Bladder microvascular endothelial cell (primary cell): Measurements from ENCODE around the gene DYRK4. TPM values are rescaled to one million over a fixed set of nuclear protein-coding genes. Genes with fewer than 3 reads are reported as not detected.

Source experiments
- total RNA-seq: library from RNA; depleted of rRNA; stranded (reverse); fragments of >200 nt; gene quantifications from 2 replicates; pipeline ENCODE4 v1.2.3, GENCODE V29; 2014

Gene DYRK4, protein sequence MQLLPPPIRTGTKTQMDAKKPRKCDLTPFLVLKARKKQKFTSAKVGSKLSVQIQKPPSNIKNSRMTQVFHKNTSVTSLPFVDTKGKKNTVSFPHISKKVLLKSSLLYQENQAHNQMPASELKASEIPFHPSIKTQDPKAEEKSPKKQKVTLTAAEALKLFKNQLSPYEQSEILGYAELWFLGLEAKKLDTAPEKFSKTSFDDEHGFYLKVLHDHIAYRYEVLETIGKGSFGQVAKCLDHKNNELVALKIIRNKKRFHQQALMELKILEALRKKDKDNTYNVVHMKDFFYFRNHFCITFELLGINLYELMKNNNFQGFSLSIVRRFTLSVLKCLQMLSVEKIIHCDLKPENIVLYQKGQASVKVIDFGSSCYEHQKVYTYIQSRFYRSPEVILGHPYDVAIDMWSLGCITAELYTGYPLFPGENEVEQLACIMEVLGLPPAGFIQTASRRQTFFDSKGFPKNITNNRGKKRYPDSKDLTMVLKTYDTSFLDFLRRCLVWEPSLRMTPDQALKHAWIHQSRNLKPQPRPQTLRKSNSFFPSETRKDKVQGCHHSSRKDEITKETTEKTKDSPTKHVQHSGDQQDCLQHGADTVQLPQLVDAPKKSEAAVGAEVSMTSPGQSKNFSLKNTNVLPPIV
- 24.8 and 36.1 TPM in 2 replicates for total RNA-seq

DNA sequence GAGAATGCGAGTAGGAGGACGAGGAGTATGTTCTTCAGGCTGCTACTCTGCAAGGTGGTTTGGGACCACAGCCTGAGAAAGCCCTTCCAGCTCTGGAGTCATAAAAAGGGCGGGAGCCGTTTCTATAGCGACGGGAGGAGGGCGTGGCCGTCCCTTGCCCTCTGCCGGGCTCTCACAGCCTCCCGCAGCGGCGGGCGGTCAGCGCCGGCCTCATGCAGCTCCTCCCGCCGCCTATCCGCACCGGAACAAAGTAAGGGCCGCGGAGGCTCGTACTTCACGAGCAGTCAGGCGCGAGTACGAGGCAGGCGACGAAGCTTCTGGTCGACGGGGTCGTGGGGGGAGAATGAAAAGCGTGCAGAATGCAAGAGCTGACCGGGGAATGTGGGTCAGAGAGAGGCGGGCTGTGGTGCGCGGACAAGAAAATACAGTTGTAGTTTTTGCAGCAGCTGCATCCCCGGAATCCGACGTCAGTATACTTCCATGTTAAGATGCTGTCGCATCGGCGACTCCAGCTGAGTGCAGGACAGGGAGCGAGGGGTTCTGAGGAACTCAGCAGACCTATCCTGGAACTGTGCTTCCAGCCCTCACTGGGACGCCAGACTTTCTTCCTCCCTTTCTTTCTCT is at the start of gene DYRK4:
Gene DYRK4, plus strand, starts transcription at position 175 of the 624 bp plus-strand sequence. Its CDS starts 38 bp downstream, at position 213.

GRCh38 chr12:4538207-4539160 is 23.5 kb upstream of the DYRK4 start, which contains the start of gene RAD51AP1:
Gene RAD51AP1 (plus strand): TSS chr12:4538890. CDS start chr12:4538940, 50 bp downstream.

DNA sequence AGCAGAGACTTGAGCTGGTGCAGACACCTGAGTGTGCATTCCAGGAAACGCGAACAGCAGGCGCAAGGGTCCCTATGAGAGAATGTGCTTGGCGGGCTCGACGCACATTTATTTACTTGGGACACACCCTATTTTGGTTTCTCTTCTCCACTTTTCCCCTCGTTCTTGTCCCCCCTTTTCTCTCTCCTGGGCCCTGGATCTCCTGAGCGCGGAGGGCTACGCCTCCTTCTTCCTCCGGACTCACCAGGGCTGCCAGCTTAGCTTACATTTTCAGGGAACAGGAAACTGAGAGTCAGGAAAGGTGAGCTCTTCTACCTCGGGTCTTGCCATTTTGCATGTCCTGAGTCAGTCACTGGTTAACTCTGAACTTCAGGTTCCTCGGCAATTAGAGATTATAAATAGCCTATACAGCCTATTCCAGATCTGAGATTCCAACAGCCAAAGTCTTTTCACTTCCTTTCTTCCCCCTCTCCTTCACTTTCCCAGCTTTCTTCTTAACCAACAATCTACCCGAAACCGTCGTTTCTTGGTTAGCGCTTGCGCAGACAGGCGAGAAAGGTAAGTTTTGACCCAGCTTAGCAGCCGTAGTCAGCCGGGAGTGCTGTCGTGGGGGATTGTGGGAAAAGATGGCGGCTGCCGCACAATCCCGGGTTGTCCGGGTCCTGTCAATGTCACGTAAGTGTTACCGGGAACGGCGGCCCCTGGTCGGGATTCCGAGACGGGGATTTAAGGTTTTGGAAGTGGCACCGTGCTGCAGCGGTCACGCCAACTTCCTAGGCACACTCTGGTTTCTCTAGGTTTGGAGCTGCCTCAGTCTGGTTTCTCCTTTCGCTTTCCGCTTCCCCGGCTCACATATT is 86.7 kb downstream of the DYRK4 start, which contains the start of the genes AKAP3 and NDUFA9:
Gene AKAP3, minus strand, starts transcription at position 551 of the 857 bp plus-strand sequence. CDS start 10,855 bp downstream, outside the sequence.
Gene NDUFA9, plus strand, starts transcription at position 614 of the 857 bp plus-strand sequence. Its CDS starts 13 bp downstream, at position 627.

Other genes with a start within 250 kb of the DYRK4 start
- 11.8 and 15.4 TPM in 2 replicates for gene TIGAR, start 241.0 kb upstream of the DYRK4 start, total RNA-seq
- not detected in 2 replicates for gene FGF23, start 182.5 kb upstream of the DYRK4 start, total RNA-seq
- not detected in 2 replicates for gene FGF6, start 116.4 kb upstream of the DYRK4 start, total RNA-seq
- 9.7 and 13.3 TPM in 2 replicates for gene RAD51AP1, start 23.3 kb upstream of the DYRK4 start, total RNA-seq
- 0.63 and 0.65 TPM in 2 replicates for gene AKAP3, start 86.8 kb downstream of the DYRK4 start, total RNA-seq
- 15.5 and 75.1 TPM in 2 replicates for gene NDUFA9, start 86.9 kb downstream of the DYRK4 start, total RNA-seq
- gene GALNT8, start 158.2 kb downstream of the DYRK4 start, total RNA-seq = 0.13 TPM in 1 of 2 replicates, not detected in the other